ENCODE results near the gene ZNF625.
A peak's percentile ranks its signal among the peaks of the same experiment; 100 is the strongest.

GRCh38 chr19:12141405-12141736, 15.2 kb downstream of the ZNF625 start:
- TF ChIP-seq, protein P1, sequence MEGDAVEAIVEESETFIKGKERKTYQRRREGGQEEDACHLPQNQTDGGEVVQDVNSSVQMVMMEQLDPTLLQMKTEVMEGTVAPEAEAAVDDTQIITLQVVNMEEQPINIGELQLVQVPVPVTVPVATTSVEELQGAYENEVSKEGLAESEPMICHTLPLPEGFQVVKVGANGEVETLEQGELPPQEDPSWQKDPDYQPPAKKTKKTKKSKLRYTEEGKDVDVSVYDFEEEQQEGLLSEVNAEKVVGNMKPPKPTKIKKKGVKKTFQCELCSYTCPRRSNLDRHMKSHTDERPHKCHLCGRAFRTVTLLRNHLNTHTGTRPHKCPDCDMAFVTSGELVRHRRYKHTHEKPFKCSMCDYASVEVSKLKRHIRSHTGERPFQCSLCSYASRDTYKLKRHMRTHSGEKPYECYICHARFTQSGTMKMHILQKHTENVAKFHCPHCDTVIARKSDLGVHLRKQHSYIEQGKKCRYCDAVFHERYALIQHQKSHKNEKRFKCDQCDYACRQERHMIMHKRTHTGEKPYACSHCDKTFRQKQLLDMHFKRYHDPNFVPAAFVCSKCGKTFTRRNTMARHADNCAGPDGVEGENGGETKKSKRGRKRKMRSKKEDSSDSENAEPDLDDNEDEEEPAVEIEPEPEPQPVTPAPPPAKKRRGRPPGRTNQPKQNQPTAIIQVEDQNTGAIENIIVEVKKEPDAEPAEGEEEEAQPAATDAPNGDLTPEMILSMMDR (IDR thresholded peaks at IDR 0.05) = peak in 1 of 5 experiments; percentile 7
- TF ChIP-seq EP300 (IDR thresholded peaks at IDR 0.05) (no peak), POLR2A (IDR thresholded peaks at IDR 0.05) (no peak)
